ENCODE results near the gene SPRYD4. TPM values are rescaled to one million over a fixed set of nuclear protein-coding genes. Genes with fewer than 3 reads are reported as not detected.

Gene SPRYD4
- polyA plus RNA-seq, 1 donor (not counting 4 experiments of a cell fraction or from before 2014, with no cell fraction given), result 3.1 TPM

GRCh38 chr12:56450241-56450640 lies 18.1 kb upstream of the SPRYD4 start:
- no peak for TF ChIP-seq EZH2 (IDR thresholded peaks at IDR 0.05; ENCODE audit: low read length)
- TF ChIP-seq, protein P1, sequence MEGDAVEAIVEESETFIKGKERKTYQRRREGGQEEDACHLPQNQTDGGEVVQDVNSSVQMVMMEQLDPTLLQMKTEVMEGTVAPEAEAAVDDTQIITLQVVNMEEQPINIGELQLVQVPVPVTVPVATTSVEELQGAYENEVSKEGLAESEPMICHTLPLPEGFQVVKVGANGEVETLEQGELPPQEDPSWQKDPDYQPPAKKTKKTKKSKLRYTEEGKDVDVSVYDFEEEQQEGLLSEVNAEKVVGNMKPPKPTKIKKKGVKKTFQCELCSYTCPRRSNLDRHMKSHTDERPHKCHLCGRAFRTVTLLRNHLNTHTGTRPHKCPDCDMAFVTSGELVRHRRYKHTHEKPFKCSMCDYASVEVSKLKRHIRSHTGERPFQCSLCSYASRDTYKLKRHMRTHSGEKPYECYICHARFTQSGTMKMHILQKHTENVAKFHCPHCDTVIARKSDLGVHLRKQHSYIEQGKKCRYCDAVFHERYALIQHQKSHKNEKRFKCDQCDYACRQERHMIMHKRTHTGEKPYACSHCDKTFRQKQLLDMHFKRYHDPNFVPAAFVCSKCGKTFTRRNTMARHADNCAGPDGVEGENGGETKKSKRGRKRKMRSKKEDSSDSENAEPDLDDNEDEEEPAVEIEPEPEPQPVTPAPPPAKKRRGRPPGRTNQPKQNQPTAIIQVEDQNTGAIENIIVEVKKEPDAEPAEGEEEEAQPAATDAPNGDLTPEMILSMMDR (optimal IDR thresholded peaks at IDR 0.05 in 1 of 3, IDR thresholded peaks at IDR 0.05 in 1 of 3, conservative IDR thresholded peaks at IDR 0.05 in 1 of 3; ENCODE audit: extremely low read depth in 1 of 3, insufficient read depth in 2 of 3, low read length in 3 of 3), result no peak
- Histone ChIP-seq H3K9ac (ENCODE audit: control insufficient read depth, extremely low read depth, insufficient read depth, low read length) (no peak overlapping the region), H2AFZ (ENCODE audit: control insufficient read depth, low read length) (no peak overlapping the region), H3K4me2 (ENCODE audit: control insufficient read depth, extremely low read depth, insufficient read depth, low read depth, low read length) (no peak overlapping the region), H3K79me2 (ENCODE audit: control insufficient read depth, insufficient read depth, low read length) (no peaks in the 10 kb centered on the region), H3K27me3 (ENCODE audit: control insufficient read depth, extremely low read depth, insufficient read depth, low read length) (peaks cover 3% of the 10 kb centered on the region), H3K4me3 (ENCODE audit: control insufficient read depth in 2 of 3, extremely low read depth in 1 of 3, insufficient read depth in 2 of 3, low read depth in 1 of 3, low read length in 3 of 3) (no peak overlapping the region), H3K9me3 (ENCODE audit: control insufficient read depth, low read depth, low read length) (no peaks in the 10 kb centered on the region), H3K9me1 (ENCODE audit: control insufficient read depth, extremely low read depth, insufficient read depth, low read length) (no peaks in the 10 kb centered on the region), H4K20me1 (ENCODE audit: control insufficient read depth, extremely low read depth, insufficient read depth, low read length) (no peaks in the 10 kb centered on the region), H3K27ac (ENCODE audit: control insufficient read depth, insufficient read depth, low read length) (no peak overlapping the region), H3K4me1 (ENCODE audit: control insufficient read depth, extremely low read depth, insufficient read depth, low read length) (peaks cover 4% of the 10 kb centered on the region), H3K36me3 (ENCODE audit: control insufficient read depth in 2 of 2, extremely low read depth in 1 of 2, insufficient read depth in 2 of 2, low read length in 2 of 2) (no peaks in the 10 kb centered on the region)
- dilution Hi-C loops (cut with MboI; ENCODE audit: extremely low pct_ligation_motif_present, low sequenced_read_pairs), result no loop called here
- no peak for FAIRE-seq
- no peak for DNase-seq (ENCODE audit: low read depth, low spot score)

- FAIRE-seq, result no peak
- Histone ChIP-seq H3K4me2 (ENCODE audit: control insufficient read depth, extremely low read depth, insufficient read depth, low read depth, low read length) (no peak overlapping the region), H3K4me1 (ENCODE audit: control insufficient read depth, extremely low read depth, insufficient read depth, low read length) (peaks cover 4% of the 10 kb centered on the region), H3K9me3 (ENCODE audit: control insufficient read depth, low read depth, low read length) (no peaks in the 10 kb centered on the region), H3K27ac (ENCODE audit: control insufficient read depth, insufficient read depth, low read length) (no peak overlapping the region), H3K9ac (ENCODE audit: control insufficient read depth, extremely low read depth, insufficient read depth, low read length) (no peak overlapping the region), H3K27me3 (ENCODE audit: control insufficient read depth, extremely low read depth, insufficient read depth, low read length) (peaks cover 3% of the 10 kb centered on the region), H2AFZ (ENCODE audit: control insufficient read depth, low read length) (no peak overlapping the region), H3K36me3 (ENCODE audit: control insufficient read depth in 2 of 2, extremely low read depth in 1 of 2, insufficient read depth in 2 of 2, low read length in 2 of 2) (no peaks in the 10 kb centered on the region), H3K79me2 (ENCODE audit: control insufficient read depth, insufficient read depth, low read length) (no peaks in the 10 kb centered on the region), H3K4me3 (ENCODE audit: control insufficient read depth in 2 of 3, extremely low read depth in 1 of 3, insufficient read depth in 2 of 3, low read depth in 1 of 3, low read length in 3 of 3) (no peak overlapping the region), H3K9me1 (ENCODE audit: control insufficient read depth, extremely low read depth, insufficient read depth, low read length) (no peaks in the 10 kb centered on the region), H4K20me1 (ENCODE audit: control insufficient read depth, extremely low read depth, insufficient read depth, low read length) (no peaks in the 10 kb centered on the region)
- TF ChIP-seq EZH2 (IDR thresholded peaks at IDR 0.05; ENCODE audit: low read length), result no peak
- TF ChIP-seq, protein P1 (optimal IDR thresholded peaks at IDR 0.05 in 1 of 3, IDR thresholded peaks at IDR 0.05 in 1 of 3, conservative IDR thresholded peaks at IDR 0.05 in 1 of 3; ENCODE audit: extremely low read depth in 1 of 3, insufficient read depth in 2 of 3, low read length in 3 of 3), result no peak
- DNase-seq (ENCODE audit: low read depth, low spot score), result no peak
- dilution Hi-C loops (cut with MboI; ENCODE audit: extremely low pct_ligation_motif_present, low sequenced_read_pairs), result no loop called here
Measured at GRCh38 chr12:56451147-56451546, 17.2 kb upstream of the SPRYD4 start.

Measured in keratinocyte (primary cell).